Activated CD4-positive, alpha-beta T cell treated with anti-CD3 and anti-CD28 coated beads, Interleukin-2, amount 10 ng/mL, durations not matched to agents 7 days and 5 days (primary cell): ENCODE measurements around the gene ZNF816. TPM values are rescaled to one million over a fixed set of nuclear protein-coding genes. Genes with fewer than 3 reads are reported as not detected.

Experiments used
- CTCF ChIA-PET: fragments of 350-600 bp; sonication (Branson Sonifier 250); formaldehyde crosslinking; loops from one replicate; lab custom pipeline; 2021; ENCODE audit warnings: antibody characterized with exemption; lab: Charles Lee
- POLR2A ChIA-PET: fragments of 350-600 bp; sonication (Branson Sonifier 250); formaldehyde crosslinking; loops from one replicate; lab custom pipeline; 2021; ENCODE audit warnings: antibody characterized with exemption; lab: Charles Lee
- DNase-seq: peaks from one replicate; pipeline ENCODE4 v3.0.0-alpha.2; 2020
- H3K27ac Mint-ChIP-seq: one replicate; pipeline ENCODE4 v1.8.0; 2021; ENCODE audit warnings: mild to moderate bottlenecking, moderate library complexity, mixed read lengths
- H3K27me3 Mint-ChIP-seq: one replicate; pipeline ENCODE4 v1.8.0; 2021; ENCODE audit warnings: mixed read lengths
- H3K36me3 Mint-ChIP-seq: one replicate; pipeline ENCODE4 v1.8.0; 2021; ENCODE audit warnings: low read depth, mixed read lengths
- H3K4me1 Mint-ChIP-seq: one replicate; pipeline ENCODE4 v1.8.0; 2021; ENCODE audit warnings: mixed read lengths
- H3K4me3 Mint-ChIP-seq: one replicate; pipeline ENCODE4 v1.8.0; 2021; ENCODE audit warnings: mild to moderate bottlenecking, moderate library complexity, mixed read lengths
- H3K9me3 Mint-ChIP-seq: one replicate; pipeline ENCODE4 v1.8.0; 2021; ENCODE audit warnings: mixed read lengths
- total RNA-seq, 2 experiments: library from RNA; stranded (reverse); gene quantifications; one replicate each; pipeline ENCODE4 v1.2.3, GENCODE V29; 2021

ZNF816 gene
- total RNA-seq, result 10 to 100 TPM; 14.0 to 14.5 TPM

DNA sequence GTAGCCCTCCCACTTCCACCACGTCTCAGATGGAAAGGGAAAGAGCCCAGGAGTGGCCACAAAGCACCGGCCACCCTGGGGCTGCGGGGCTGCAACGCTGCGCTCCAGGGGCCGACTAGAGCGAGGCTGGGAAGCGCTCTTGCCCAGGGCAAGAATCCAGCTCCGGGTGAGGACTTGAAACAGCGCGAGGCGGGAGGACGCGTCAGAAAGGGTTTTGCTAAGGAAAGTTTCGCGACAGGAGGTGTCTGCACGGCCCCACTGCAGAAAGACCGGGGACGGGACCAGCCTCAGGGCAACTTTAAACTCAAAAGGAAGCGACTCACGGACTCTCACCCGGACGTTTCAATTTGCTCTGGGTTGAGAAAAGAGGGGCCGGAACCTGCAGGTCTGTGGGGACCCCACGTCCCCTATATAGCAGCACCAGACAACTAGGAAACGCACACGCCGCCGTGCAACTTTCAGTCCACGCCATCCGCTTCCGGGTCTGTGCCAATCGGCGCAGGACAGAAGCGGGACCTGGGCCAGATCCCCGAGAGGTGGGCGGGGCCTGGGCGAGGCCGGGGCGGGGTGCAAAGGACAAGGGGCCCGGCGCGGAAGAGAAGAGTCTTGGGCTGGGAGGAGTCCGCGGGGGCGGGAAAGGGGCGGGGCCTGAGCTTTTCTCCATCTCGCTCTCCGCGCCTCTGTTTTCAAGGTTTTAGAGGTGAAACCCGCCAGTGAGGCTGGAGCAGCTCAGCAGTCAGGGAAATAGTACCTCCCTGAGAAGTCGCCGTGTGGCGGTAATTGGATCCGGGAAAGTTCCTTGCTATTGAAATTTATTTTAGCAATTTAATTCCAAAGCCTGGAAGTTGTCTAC, at the start of gene ZNF816:
Gene ZNF816, minus strand, starts transcription at position 488 of the 853 bp plus-strand sequence. CDS start 6,792 bp downstream, outside the sequence.
- Mint-ChIP-seq H3K4me1 (peaks cover 32% of the 10 kb centered on the region), H3K9me3 (peaks cover 41% of the 10 kb centered on the region), H3K27me3 (no peaks in the 10 kb centered on the region), H3K27ac (peak within 1 kb of the TSS; percentile 97), H3K4me3 (peak within 1 kb of the TSS; percentile 96), H3K36me3 (peaks cover 51% of the 10 kb centered on the region)
- ChIA-PET POLR2A (no interaction called here), CTCF (interaction anchor here (0.6 to 1.3 kb wide), 2 partner anchors 15 to 157 kb away, joined by 3 read pairs; no protein-coding TSS in a partner anchor)
- peak; percentile 99 for DNase-seq

DNA sequence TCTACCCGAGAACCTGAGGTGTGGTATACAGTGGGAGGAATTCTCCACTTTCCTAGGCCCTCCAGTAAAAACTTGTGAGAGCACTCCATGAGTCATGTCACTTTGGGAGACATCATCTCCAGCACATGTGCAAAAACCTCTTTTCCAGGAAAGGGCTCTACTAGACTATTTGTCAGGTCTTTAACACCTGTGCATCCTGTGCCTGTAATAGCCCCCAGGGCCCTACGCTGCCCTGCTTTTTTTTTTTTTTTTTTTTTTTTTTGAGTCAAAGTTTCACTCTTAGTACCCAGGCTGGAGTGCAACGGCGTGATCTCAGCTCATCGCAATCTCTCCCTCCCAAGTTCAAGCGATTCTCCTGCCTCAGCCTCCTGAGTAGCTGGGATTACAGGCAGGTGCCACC, 49.3 kb upstream of the ZNF816 start:
- DNase-seq, result no peak
- ChIA-PET POLR2A (no interaction called here), CTCF (no interaction called here)
- H3K4me1 Mint-ChIP-seq, result no peaks in the 10 kb centered on the region
- no peak overlapping the region for H3K4me3 Mint-ChIP-seq
- peaks cover 40% of the 10 kb centered on the region for H3K9me3 Mint-ChIP-seq
- no peak overlapping the region for H3K27ac Mint-ChIP-seq
- no peaks in the 10 kb centered on the region for H3K27me3 Mint-ChIP-seq
- H3K36me3 Mint-ChIP-seq, result no peaks in the 10 kb centered on the region

DNA sequence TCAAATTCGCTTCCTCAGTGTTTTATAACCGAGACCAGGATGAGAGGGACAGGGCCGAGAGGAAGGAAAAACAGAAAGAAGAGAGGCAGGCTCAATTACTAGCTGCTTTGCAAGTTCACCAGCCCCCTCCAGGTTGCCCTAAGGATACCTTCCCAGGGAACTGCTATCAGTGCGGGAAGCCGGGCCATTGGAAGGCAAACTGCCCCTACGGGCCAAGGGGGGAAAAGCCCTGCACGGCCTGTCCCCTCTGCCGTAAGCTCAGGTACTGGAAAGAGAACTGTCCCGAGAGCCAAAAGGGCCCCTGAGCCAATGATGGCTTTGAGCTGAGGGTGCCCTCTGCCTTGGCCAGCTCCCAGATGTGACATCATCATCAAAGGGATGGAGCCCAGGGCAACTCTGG, 47.8 kb upstream of the ZNF816 start:
- Mint-ChIP-seq H3K4me1 (no peaks in the 10 kb centered on the region), H3K9me3 (peaks cover 41% of the 10 kb centered on the region), H3K4me3 (no peak overlapping the region), H3K36me3 (no peaks in the 10 kb centered on the region), H3K27me3 (no peaks in the 10 kb centered on the region), H3K27ac (no peak overlapping the region)
- ChIA-PET CTCF (no interaction called here), POLR2A (no interaction called here)
- DNase-seq, result no peak

DNA sequence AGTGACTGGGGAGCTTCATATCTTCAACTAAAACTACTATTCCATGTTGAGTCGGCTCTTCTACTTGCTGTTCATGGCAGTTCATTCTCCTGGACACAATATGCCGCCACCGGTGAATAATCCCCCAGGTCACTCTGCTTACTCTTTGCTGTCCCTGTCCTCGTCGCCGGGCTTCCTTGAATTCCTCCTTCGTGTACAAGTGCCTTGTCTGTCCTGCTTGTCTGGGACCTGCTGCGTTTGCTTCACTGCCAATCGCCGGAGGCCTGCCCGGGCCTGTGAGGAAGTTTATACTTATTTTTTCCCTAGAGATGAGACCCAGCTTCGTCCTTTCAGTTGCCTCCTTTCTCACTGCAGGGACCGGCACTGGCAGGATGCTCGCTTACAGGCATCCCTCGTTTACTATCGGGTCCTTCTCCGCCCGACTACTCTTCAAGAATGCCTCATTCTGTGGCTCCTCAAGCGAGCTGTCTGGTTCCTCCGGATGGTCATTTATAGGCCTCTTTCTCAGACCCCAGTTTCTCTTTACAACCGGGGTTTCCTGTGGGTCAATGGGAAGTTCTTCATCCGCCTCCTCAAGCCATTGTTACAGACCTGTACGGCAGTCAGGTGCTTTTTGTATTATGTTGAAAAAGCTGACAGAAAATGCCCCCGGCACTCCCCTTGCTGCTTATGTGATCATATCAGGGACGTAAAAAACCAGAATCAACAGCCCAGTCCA, 45.5 kb upstream of the ZNF816 start:
- ChIA-PET CTCF (interaction anchor here (0.6 kb wide), 1 partner anchor 714 kb away, joined by 4 read pairs; no protein-coding TSS in a partner anchor), POLR2A (no interaction called here)
- no peak overlapping the region for H3K27ac Mint-ChIP-seq
- no peaks in the 10 kb centered on the region for H3K4me1 Mint-ChIP-seq
- H3K36me3 Mint-ChIP-seq, result no peaks in the 10 kb centered on the region
- H3K9me3 Mint-ChIP-seq, result peaks cover 36% of the 10 kb centered on the region
- no peaks in the 10 kb centered on the region for H3K27me3 Mint-ChIP-seq
- H3K4me3 Mint-ChIP-seq, result no peak overlapping the region
- no peak for DNase-seq

DNA sequence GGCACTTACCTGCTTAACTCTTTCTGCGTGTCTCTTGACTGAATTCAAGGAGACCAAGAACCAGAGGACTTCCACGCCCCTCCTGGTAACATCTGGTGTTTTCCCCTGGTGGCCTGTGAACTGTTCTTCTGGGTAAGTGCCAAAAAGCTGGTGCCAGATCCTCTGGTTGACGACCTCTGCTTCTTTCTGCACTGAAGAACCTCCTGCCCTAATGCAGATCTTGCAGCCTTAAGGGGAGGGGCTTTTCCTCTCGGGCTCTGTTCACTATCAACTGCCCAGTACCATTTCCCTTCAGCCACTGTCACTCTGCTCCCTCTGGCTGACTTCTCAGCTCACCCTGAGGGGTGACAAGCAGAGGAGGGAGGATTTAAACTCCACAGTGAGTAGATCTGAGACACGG, 44.9 kb upstream of the ZNF816 start:
- ChIA-PET CTCF (interaction anchor here (0.6 kb wide), 1 partner anchor 715 kb away, joined by 4 read pairs; no protein-coding TSS in a partner anchor), POLR2A (no interaction called here)
- no peaks in the 10 kb centered on the region for H3K4me1 Mint-ChIP-seq
- no peak for DNase-seq
- no peak overlapping the region for H3K4me3 Mint-ChIP-seq
- H3K36me3 Mint-ChIP-seq, result no peaks in the 10 kb centered on the region
- H3K27ac Mint-ChIP-seq, result no peak overlapping the region
- H3K9me3 Mint-ChIP-seq, result peaks cover 35% of the 10 kb centered on the region
- no peaks in the 10 kb centered on the region for H3K27me3 Mint-ChIP-seq

DNA sequence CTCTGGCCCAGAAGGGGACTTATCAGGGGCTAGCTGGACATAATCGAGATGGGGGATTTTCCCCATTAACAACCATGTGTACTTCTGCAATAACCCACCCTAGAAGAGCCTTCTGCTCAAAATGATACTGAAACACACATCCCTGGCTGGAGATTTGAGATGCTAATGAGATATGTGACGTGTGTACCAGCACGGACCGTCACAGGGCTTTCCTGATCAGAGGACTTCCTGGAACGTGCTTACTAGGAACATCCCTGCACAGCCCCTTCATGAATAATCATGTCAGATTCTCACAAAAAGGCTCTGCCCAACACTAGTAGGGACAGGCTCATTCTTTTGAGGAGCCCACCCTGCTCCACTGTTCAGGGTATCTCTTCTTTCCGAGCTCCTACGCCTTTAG, 44.5 kb upstream of the ZNF816 start:
- DNase-seq, result no peak
- Mint-ChIP-seq H3K36me3 (no peaks in the 10 kb centered on the region), H3K27me3 (no peaks in the 10 kb centered on the region), H3K4me3 (no peak overlapping the region), H3K27ac (no peak overlapping the region), H3K4me1 (no peaks in the 10 kb centered on the region), H3K9me3 (peaks cover 35% of the 10 kb centered on the region)
- CTCF ChIA-PET, result interaction anchor here (0.6 kb wide), 1 partner anchor 715 kb away, joined by 4 read pairs; no protein-coding TSS in a partner anchor
- POLR2A ChIA-PET, result no interaction called here

DNA sequence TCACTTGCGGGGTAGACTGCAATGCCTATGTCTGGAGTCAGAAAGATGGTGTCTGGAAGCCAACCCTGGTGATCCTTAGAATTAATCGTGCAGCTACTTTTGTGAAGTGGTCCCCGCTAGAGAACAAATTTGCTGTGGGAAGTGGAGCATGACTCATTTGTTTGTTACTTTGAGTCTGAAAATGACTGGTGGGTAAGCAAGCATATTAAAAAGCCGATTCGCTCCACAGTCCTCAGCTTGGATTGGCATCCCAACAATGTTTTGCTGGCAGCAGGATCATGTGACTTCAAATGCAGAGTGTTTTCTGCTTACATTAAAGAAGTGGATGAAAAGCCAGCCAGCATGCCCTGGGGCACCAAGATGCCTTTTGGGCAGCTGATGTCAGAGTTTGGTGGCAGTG, 41.6 kb upstream of the ZNF816 start:
- ChIA-PET POLR2A (no interaction called here), CTCF (no interaction called here)
- Mint-ChIP-seq H3K9me3 (peaks cover 22% of the 10 kb centered on the region), H3K4me3 (no peak overlapping the region), H3K36me3 (no peaks in the 10 kb centered on the region), H3K27me3 (no peaks in the 10 kb centered on the region), H3K27ac (no peak overlapping the region), H3K4me1 (no peaks in the 10 kb centered on the region)
- DNase-seq, result no peak

DNA sequence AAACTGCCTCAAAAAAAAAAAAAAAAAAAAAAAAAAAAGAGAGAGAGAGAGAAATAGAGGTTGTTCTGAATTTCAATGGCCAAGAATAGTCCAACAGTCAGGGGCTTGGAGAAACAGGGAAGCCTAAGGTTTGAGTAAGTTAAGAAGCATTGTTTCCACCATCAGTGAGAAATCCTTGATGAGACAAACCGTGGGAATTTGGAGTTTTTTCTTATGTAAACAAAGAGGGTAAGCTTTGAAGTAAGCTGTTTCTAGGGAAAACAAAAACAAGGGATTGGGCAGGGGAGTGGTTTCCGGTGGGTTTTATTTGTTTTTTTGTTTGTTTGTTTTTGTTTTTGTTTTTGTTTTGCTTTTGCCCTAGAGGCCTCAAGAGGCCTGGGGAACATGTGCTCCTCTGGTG, 39.8 kb upstream of the ZNF816 start:
- peaks cover 19% of the 10 kb centered on the region for H3K9me3 Mint-ChIP-seq
- no peak overlapping the region for H3K27ac Mint-ChIP-seq
- no peaks in the 10 kb centered on the region for H3K36me3 Mint-ChIP-seq
- no peaks in the 10 kb centered on the region for H3K4me1 Mint-ChIP-seq
- DNase-seq, result no peak
- POLR2A ChIA-PET, result no interaction called here
- H3K27me3 Mint-ChIP-seq, result no peaks in the 10 kb centered on the region
- CTCF ChIA-PET, result no interaction called here
- H3K4me3 Mint-ChIP-seq, result no peak overlapping the region

DNA sequence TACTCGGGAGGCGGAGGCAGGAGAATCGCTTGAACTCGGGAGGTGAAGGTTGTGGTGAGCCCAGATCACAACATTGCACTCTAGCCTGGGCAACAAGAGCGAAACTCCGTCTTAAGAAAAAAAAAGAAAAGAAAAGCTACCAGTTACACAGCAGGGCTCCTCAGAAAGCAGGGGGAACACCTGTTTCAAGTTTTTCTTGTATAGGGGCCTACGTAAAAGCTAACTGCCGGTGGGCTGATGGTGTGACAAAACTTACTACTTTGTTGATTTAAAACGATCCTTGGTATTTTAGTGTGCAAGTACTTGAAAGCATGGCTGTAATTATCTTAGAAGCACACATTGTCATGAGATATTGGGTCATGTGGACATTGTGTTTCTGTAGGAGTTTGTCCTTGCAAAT, 35.3 kb upstream of the ZNF816 start:
- Mint-ChIP-seq H3K9me3 (peaks cover 9% of the 10 kb centered on the region), H3K36me3 (no peaks in the 10 kb centered on the region), H3K4me3 (no peak overlapping the region), H3K27ac (no peak overlapping the region), H3K4me1 (peaks cover 7% of the 10 kb centered on the region), H3K27me3 (no peaks in the 10 kb centered on the region)
- ChIA-PET POLR2A (interaction anchor here (0.5 kb wide), 1 partner anchor 487 kb away, joined by 3 read pairs; no protein-coding TSS in a partner anchor), CTCF (no interaction called here)
- no peak for DNase-seq

DNA sequence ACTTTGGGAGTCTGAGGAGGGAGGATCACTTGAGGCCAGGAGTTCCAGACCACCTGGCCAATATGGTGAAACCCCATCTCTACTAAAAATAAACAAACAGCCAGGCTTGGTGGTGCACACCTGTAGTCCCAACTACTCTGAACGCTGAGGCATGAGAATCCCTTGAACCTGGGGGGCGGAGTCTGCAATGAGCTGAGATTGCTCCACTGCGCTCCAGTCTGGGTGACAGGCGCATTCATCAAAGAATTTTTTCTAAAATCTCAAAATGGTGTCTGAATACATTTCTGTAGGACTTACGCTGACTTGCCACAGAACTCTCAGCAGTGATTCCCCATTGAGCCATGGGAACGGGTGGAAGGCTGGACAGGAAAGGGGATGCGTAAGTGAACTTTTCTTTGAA, 33.0 kb upstream of the ZNF816 start:
- peaks cover 7% of the 10 kb centered on the region for H3K27me3 Mint-ChIP-seq
- H3K36me3 Mint-ChIP-seq, result peaks cover 4% of the 10 kb centered on the region
- H3K4me3 Mint-ChIP-seq, result no peak overlapping the region
- H3K9me3 Mint-ChIP-seq, result peaks cover 23% of the 10 kb centered on the region
- ChIA-PET CTCF (no interaction called here), POLR2A (no interaction called here)
- H3K4me1 Mint-ChIP-seq, result peaks cover 10% of the 10 kb centered on the region
- no peak overlapping the region for H3K27ac Mint-ChIP-seq
- no peak for DNase-seq

DNA sequence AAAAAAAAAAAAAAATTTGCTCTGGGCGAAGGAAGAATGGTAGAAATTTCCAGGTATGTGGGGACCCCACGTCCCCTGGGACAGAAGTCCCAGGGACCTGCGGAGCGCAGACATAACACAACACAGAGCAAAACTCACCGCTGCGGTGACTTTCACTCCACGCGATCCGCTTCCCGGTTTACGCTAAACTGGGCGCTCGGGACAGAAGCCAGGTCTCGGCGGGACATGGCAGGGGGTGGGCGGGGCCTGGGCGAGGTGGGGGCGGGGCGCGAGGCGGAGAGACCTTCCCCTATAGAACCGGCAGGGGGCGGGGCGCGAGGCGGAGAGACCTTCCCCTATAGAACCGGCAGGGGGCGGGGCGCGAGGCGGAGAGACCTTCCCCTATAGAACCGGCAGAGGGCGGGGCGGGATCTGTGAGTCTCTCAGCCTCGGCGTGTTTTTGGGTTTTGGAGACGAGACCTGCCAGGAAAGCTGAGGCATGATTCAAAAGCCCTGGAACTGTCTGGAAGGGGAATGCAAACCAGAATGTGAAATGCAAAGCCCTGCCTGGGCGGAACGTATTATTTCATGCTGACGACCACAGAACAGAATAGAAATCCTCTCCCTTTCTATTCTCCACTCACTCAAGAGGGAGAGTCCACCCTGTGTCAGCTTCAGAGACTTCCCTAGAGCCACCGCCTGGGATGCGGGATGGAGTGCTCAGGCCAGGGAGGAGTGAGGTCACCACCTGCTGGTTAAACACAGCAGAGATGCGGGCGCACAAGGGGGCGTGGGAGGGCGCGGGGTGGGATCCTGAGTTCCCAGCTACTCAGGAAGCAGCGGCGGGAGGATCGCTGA, 30.9 kb upstream of the ZNF816 start:
- Mint-ChIP-seq H3K4me1 (peaks cover 10% of the 10 kb centered on the region), H3K27me3 (peaks cover 7% of the 10 kb centered on the region), H3K27ac (peak overlapping the region; percentile 41), H3K36me3 (peaks cover 4% of the 10 kb centered on the region), H3K4me3 (peak overlapping the region; percentile 73), H3K9me3 (peaks cover 17% of the 10 kb centered on the region)
- ChIA-PET POLR2A (no interaction called here), CTCF (interaction anchor here (0.6 to 1.2 kb wide), 8 partner anchors 14 to 337 kb away, joined by 3 read pairs; partner anchors contain the start of gene ERVV-1)
- DNase-seq, result peak; percentile 76
